IMR-90 (cell line): ENCODE measurements around the gene CCDC33. TPM values are rescaled to one million over a fixed set of nuclear protein-coding genes. Genes with fewer than 3 reads are reported as not detected.

Experiments
- ATAC-seq: fragments of 200-7000 bp; cut with Tn5 transposase; 2 replicates; pipeline ENCODE4 v1.9.1; 2020; ENCODE audit warnings: low read depth, mild to moderate bottlenecking, moderate library complexity
- BruUV-seq: library from RNA; stranded (reverse); fragments of 400-500 nt; replicated peaks from 2 replicates; lab custom pipeline; 2021; lab: Mats Ljungman, UMichigan
- CTCF ChIA-PET: fragments of 300-600 bp; formaldehyde crosslinking; extraction: SDS; loops from one replicate; lab custom pipeline; 2021; ENCODE audit warnings: antibody characterized with exemption; lab: Yijun Ruan, JAX
- POLR2A ChIA-PET: fragments of 300-600 bp; sonication (Branson Sonifier 250); formaldehyde crosslinking; loops from one replicate; lab custom pipeline; 2022; ENCODE audit warnings: antibody characterized with exemption; ENCODE audit not compliant: unreplicated experiment; lab: Charles Lee
- DNase-seq: peaks from one replicate; pipeline ENCODE4 v3.0.0; 2013
- H2AFZ ChIP-seq: replicated peaks from 2 replicates; pipeline ENCODE3; 2013; ENCODE audit warnings: low read length, mild to moderate bottlenecking; ENCODE audit not compliant: poor library complexity
- H2AK5ac ChIP-seq: 2 replicates; pipeline ENCODE4 v1.6.1; 2013; ENCODE audit warnings: low read depth, low read length, inconsistent platforms
- H2AK9ac ChIP-seq: replicated peaks from 2 replicates; pipeline ENCODE3; 2013; ENCODE audit warnings: mild to moderate bottlenecking, low read depth, low read length, moderate library complexity; ENCODE audit not compliant: poor library complexity
- H2BK120ac ChIP-seq: 2 replicates; pipeline ENCODE4 v1.6.1; 2013; ENCODE audit warnings: low read depth, low read length, inconsistent platforms
- H2BK15ac ChIP-seq: 3 replicates; pipeline ENCODE4 v1.6.1; 2013; ENCODE audit warnings: low read depth, low read length, inconsistent platforms
- H2BK20ac ChIP-seq: 2 replicates; pipeline ENCODE4 v1.6.1; 2013; ENCODE audit warnings: low read depth, mild to moderate bottlenecking, inconsistent platforms, low read length, moderate library complexity
- H2BK5ac ChIP-seq: 2 replicates; pipeline ENCODE4 v1.6.1; 2013; ENCODE audit warnings: mild to moderate bottlenecking, low read depth, low read length, inconsistent platforms; ENCODE audit not compliant: poor library complexity, severe bottlenecking
- H3K14ac ChIP-seq: replicated peaks from 2 replicates; pipeline ENCODE4 v1.6.1; 2013; ENCODE audit warnings: low read depth, low read length, inconsistent platforms
- H3K18ac ChIP-seq: 2 replicates; pipeline ENCODE4 v1.6.1; 2013; ENCODE audit warnings: low read depth, low read length, control low read depth
- H3K23ac ChIP-seq: 2 replicates; pipeline ENCODE4 v1.6.1; 2013; ENCODE audit warnings: low read depth, low read length, inconsistent platforms
- H3K27ac ChIP-seq: 2 replicates; pipeline ENCODE4 v1.5.1; 2013; ENCODE audit warnings: mild to moderate bottlenecking, control low read depth, low read length; ENCODE audit not compliant: insufficient read depth
- H3K27me3 ChIP-seq: 2 replicates; pipeline ENCODE4 v1.6.1; 2013; ENCODE audit warnings: low read length; ENCODE audit not compliant: control insufficient read depth, insufficient read depth
- H3K36me3 ChIP-seq: 2 replicates; pipeline ENCODE4 v1.6.1; 2013; ENCODE audit warnings: low read length, mixed read lengths; ENCODE audit not compliant: control insufficient read depth, insufficient read depth
- H3K4ac ChIP-seq: 2 replicates; pipeline ENCODE4 v1.6.1; 2013; ENCODE audit warnings: low read depth, low read length, inconsistent platforms
- H3K4me1 ChIP-seq: 2 replicates; pipeline ENCODE4 v1.6.1; 2013; ENCODE audit warnings: low read length, mixed read lengths; ENCODE audit not compliant: control insufficient read depth, insufficient read depth
- H3K4me2 ChIP-seq: 2 replicates; pipeline ENCODE4 v1.6.1; 2013; ENCODE audit warnings: low read depth, mild to moderate bottlenecking, control low read depth, low read length, moderate library complexity
- H3K4me3 ChIP-seq: 2 replicates; pipeline ENCODE4 v1.5.1; 2013; ENCODE audit warnings: low read depth, mild to moderate bottlenecking, control low read depth, low read length, moderate library complexity; ENCODE audit not compliant: insufficient read depth
- H3K56ac ChIP-seq: 2 replicates; pipeline ENCODE4 v1.6.1; 2013; ENCODE audit warnings: low read length, inconsistent platforms; ENCODE audit not compliant: insufficient read depth; ENCODE audit errors: extremely low read depth
- H3K79me1 ChIP-seq, 2 experiments: 2 replicates each; pipeline ENCODE4 v1.6.1; 2013; ENCODE audit warnings: low read length in 2 of 2, inconsistent platforms in 1 of 2, low read depth in 1 of 2
- H3K9ac ChIP-seq: 2 replicates; pipeline ENCODE4 v1.6.1; 2013; ENCODE audit warnings: low read depth, low read length, control low read depth
- H3K9me1 ChIP-seq: 2 replicates; pipeline ENCODE4 v1.6.1; 2013; ENCODE audit warnings: low read length, inconsistent platforms; ENCODE audit not compliant: insufficient read depth
- H3K9me3 ChIP-seq: 2 replicates; pipeline ENCODE4 v1.6.1; 2013; ENCODE audit warnings: low read length; ENCODE audit not compliant: control insufficient read depth, insufficient read depth
- H4K20me1 ChIP-seq: 2 replicates; pipeline ENCODE4 v1.6.1; 2013; ENCODE audit warnings: low read length, inconsistent platforms; ENCODE audit not compliant: insufficient read depth
- H4K5ac ChIP-seq: 2 replicates; pipeline ENCODE4 v1.6.1; 2013; ENCODE audit warnings: mild to moderate bottlenecking, low read depth, low read length, control low read depth
- H4K8ac ChIP-seq, 2 experiments: 2 replicates each; pipeline ENCODE4 v1.6.1; 2013; ENCODE audit warnings: low read depth in 2 of 2, low read length in 2 of 2, control low read depth in 1 of 2, inconsistent platforms in 1 of 2
- H4K91ac ChIP-seq: 2 replicates; pipeline ENCODE4 v1.6.1; 2013; ENCODE audit warnings: low read depth, low read length, inconsistent platforms; ENCODE audit not compliant: insufficient read depth
- BHLHE40 ChIP-seq: fragments of 150-350 bp; IDR thresholded peaks from 2 replicates; pipeline ENCODE4 v1.6.1; 2016; ENCODE audit warnings: mild to moderate bottlenecking, low read depth, low read length
- CEBPB ChIP-seq: IDR thresholded peaks from 2 replicates; pipeline ENCODE4 v1.6.1; 2012; ENCODE audit warnings: low read depth, low read length, improper control_type of control experiment
- MXI1 ChIP-seq: IDR thresholded peaks from 2 replicates; pipeline ENCODE4 v1.6.1; 2012; ENCODE audit warnings: low read depth, mild to moderate bottlenecking, low read length, moderate library complexity, borderline replicate concordance
- NFE2L2 ChIP-seq: fragments of 150-350 bp; IDR thresholded peaks from 2 replicates; pipeline ENCODE4 v1.6.1; 2016; ENCODE audit warnings: low read depth, mild to moderate bottlenecking, low read length
- POLR2A ChIP-seq: IDR thresholded peaks from 2 replicates; pipeline ENCODE4 v1.6.1; 2012; ENCODE audit warnings: mild to moderate bottlenecking, low read depth, low read length
- RAD21 ChIP-seq: IDR thresholded peaks from 2 replicates; pipeline ENCODE4 v1.6.1; 2012; ENCODE audit warnings: low read length, improper control_type of control experiment
- WGBS, 2 experiments: methylation state at CpG; one replicate each; pipeline versions ENCODE4 v1.1.5 to v1.1.7; 2013; ENCODE audit warnings: missing lambda C conversion rate in 2 of 2; ENCODE audit not compliant: insufficient read length in 1 of 2; ENCODE audit errors: extremely low coverage in 2 of 2; 5-methylcytosine and 5-hydroxymethylcytosine counted together
- dilution Hi-C: fragments of 300-500 bp; cut with HindIII; formaldehyde crosslinking; loops from one replicate; pipeline ENCODE4 v1.14.3; 2018; ENCODE audit warnings: low sequenced_read_pairs; ENCODE audit not compliant: unreplicated experiment
- in situ Hi-C: fragments of 300-500 bp; cut with MboI; formaldehyde crosslinking; loops from 3 replicates; pipeline ENCODE4 v1.14.3; 2019; ENCODE audit warnings: low sequenced_read_pairs, inconsistent platforms, mixed read lengths
- intact Hi-C: fragments of 100-400 bp; cut with micrococcal nuclease; formaldehyde crosslinking; loops from 2 replicates; pipeline ENCODE4 v1.10.0; 2022
- polyA plus RNA-seq, 3 experiments: library from polyadenylated mRNA; depleted of rRNA; stranded (reverse); fragments of >200 nt; gene quantifications; 2 replicates each; pipeline ENCODE4 v1.2.3, GENCODE V29; 2012; ENCODE audit warnings: low replicate concordance in 1 of 3
- total RNA-seq: library from RNA; depleted of rRNA; stranded (reverse); fragments of >200 nt; gene quantifications from 2 replicates; pipeline ENCODE4 v1.2.3, GENCODE V29; 2012
- TF ChIP-seq, protein P1 (sequence below): conservative IDR thresholded peaks from 2 replicates; pipeline ENCODE4 v1.5.1; 2012; ENCODE audit warnings: mild to moderate bottlenecking, low read depth, low read length, improper control_type of control experiment
- TF ChIP-seq, protein P2 (sequence below): fragments of 150-350 bp; IDR thresholded peaks from 2 replicates; pipeline ENCODE4 v1.6.1; 2017; ENCODE audit warnings: mild to moderate bottlenecking, antibody characterized with exemption, low read length, low read depth

The CCDC33 gene
- total and polyA plus RNA-seq, 2 of the 4 experiments (the other 2 are of a cell fraction), result not detected

DNA sequence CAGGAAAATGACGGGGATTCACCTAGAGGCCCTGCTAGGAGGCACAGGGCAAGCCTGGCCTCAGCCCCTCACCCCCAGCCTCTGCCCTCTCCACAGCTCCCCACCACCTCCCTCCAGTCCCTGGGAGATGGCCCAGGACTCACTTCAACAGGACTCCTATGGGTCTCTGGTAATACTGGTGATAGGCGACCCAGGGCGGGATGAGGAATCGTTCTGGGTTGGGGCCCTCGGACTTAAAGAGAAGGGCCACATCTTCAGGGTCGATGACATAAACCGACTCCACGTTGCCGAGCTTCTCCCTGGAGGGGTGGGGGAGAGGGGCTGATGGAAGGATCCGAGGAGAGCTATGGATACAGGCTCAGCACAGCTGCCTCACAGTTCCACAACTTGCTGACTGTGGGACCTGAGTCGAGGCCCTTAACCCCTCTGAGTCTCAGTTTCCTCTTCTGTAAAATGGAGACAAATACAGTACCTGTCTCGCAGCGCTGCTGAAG is 111.7 kb downstream of the CCDC33 start:
- Histone ChIP-seq H3K14ac (no peak overlapping the region), H3K4me2 (no peak overlapping the region), H2BK120ac (no peak overlapping the region), H3K4me3 (no peak overlapping the region), H3K9me1 (no peaks in the 10 kb centered on the region), H2AK5ac (no peak overlapping the region), H4K91ac (no peak overlapping the region), H2AFZ (no peak overlapping the region), H4K20me1 (no peaks in the 10 kb centered on the region), H3K18ac (no peak overlapping the region), H2BK5ac (no peak overlapping the region), H4K8ac (no peak overlapping the region), H3K56ac (no peak overlapping the region), H3K4ac (no peak overlapping the region), H3K4me1 (no peaks in the 10 kb centered on the region; the same call in 1 of the 2 replicates), H3K27me3 (peaks cover 34% of the 10 kb centered on the region), H2BK15ac (no peak overlapping the region), H3K23ac (no peak overlapping the region), H3K36me3 (no peaks in the 10 kb centered on the region), H2BK20ac (no peak overlapping the region), H3K9me3 (no peaks in the 10 kb centered on the region), H3K9ac (no peak overlapping the region), H4K5ac (no peak overlapping the region), H3K79me1 (no peaks in the 10 kb centered on the region), H3K27ac (no peak overlapping the region), H2AK9ac (no peak overlapping the region)
- 70% methylated on average over 3 of the region's 13 CpGs; no CpG with 5 or more reads in 1 of the 2 experiments for WGBS, 2 experiments
- ChIA-PET POLR2A (no interaction called here), CTCF (no interaction called here)
- dilution Hi-C loops, result no loop called here
- ATAC-seq (no peak), DNase-seq (no peak)
- no peak for TF ChIP-seq POLR2A
- no peak for TF ChIP-seq RAD21
- no peak for TF ChIP-seq MXI1
- TF ChIP-seq CEBPB, result no peak
- TF ChIP-seq, protein P1, sequence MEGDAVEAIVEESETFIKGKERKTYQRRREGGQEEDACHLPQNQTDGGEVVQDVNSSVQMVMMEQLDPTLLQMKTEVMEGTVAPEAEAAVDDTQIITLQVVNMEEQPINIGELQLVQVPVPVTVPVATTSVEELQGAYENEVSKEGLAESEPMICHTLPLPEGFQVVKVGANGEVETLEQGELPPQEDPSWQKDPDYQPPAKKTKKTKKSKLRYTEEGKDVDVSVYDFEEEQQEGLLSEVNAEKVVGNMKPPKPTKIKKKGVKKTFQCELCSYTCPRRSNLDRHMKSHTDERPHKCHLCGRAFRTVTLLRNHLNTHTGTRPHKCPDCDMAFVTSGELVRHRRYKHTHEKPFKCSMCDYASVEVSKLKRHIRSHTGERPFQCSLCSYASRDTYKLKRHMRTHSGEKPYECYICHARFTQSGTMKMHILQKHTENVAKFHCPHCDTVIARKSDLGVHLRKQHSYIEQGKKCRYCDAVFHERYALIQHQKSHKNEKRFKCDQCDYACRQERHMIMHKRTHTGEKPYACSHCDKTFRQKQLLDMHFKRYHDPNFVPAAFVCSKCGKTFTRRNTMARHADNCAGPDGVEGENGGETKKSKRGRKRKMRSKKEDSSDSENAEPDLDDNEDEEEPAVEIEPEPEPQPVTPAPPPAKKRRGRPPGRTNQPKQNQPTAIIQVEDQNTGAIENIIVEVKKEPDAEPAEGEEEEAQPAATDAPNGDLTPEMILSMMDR, result no peak
- TF ChIP-seq BHLHE40, result no peak
- TF ChIP-seq, protein P2, sequence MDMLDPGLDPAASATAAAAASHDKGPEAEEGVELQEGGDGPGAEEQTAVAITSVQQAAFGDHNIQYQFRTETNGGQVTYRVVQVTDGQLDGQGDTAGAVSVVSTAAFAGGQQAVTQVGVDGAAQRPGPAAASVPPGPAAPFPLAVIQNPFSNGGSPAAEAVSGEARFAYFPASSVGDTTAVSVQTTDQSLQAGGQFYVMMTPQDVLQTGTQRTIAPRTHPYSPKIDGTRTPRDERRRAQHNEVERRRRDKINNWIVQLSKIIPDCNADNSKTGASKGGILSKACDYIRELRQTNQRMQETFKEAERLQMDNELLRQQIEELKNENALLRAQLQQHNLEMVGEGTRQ, result no peak
- TF ChIP-seq NFE2L2, result no peak
- intact Hi-C loops, result no loop called here
- BruUV-seq, result no TSS peak
- in situ Hi-C loops, result no loop called here
